ELF-1 (cell line): ENCODE data around the gene ROBO3.
A peak's percentile ranks its signal among the peaks of the same experiment; 100 is the strongest.

Source experiments
- DNase-seq: peaks from one replicate; pipeline ENCODE4 v3.0.0-alpha.2; 2016; ENCODE audit warnings: low read depth, low spot score

The ROBO3 gene

GRCh38 chr11:124891373-124891861 lies 26.2 kb downstream of the ROBO3 start:
- peak; percentile 36 for DNase-seq

DNA sequence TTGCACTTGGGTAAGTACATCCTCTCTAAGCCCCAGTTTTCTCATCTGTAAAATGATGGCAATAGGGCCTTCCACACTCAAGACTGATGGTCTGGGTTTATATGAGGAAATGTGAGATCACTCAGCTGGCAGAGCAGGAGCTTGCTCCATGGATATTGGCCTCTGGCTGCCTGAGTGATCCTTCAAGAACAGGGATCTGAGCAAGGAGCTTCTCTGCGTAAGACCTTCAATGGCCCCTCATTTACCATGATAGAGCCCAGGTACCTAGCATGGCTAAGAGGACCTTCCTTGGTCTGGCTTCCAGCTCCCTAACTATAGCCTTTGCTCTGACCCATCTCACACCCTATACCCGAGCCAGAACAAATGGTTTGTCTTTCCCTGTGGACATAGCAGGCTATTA lies 26.9 kb downstream of the ROBO3 start:
- no peak for DNase-seq

DNA sequence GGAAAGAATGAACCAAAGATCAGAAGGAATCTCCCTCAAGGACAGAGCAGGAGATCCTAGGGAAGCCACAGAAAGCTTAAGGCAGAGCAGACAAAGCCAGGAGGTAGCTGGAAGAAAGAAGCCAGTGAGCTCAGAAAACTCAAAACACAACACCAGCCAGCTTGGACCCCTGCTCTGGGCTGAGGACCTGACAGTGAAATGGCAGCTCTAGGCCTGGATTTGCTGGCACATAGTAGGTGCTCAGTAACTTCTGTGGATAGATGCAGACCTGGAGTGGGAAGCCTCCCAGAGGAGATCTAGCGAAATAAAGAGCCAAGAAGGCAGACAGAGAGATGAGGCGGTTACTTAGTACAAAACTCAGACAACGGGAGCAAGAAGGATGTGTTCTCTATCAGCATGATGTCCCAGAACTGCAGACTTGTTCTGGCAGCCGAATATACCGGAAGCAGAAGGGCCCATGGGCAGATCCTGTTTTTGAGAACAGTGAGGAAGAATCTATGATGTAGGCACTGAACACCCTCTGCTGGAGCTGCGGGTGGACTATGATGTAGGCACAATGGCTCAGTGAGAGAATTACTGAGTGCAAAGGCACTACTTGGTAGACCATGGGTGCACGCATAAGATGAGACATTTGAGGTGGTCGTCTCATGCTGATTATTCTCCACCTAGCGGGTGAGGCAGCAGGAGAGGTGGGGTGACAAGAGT lies 27.7 kb downstream of the ROBO3 start:
- DNase-seq: no peak

- no peak for DNase-seq
Observed at GRCh38 chr11:124893781-124894401, 28.7 kb downstream of the ROBO3 start.

DNA sequence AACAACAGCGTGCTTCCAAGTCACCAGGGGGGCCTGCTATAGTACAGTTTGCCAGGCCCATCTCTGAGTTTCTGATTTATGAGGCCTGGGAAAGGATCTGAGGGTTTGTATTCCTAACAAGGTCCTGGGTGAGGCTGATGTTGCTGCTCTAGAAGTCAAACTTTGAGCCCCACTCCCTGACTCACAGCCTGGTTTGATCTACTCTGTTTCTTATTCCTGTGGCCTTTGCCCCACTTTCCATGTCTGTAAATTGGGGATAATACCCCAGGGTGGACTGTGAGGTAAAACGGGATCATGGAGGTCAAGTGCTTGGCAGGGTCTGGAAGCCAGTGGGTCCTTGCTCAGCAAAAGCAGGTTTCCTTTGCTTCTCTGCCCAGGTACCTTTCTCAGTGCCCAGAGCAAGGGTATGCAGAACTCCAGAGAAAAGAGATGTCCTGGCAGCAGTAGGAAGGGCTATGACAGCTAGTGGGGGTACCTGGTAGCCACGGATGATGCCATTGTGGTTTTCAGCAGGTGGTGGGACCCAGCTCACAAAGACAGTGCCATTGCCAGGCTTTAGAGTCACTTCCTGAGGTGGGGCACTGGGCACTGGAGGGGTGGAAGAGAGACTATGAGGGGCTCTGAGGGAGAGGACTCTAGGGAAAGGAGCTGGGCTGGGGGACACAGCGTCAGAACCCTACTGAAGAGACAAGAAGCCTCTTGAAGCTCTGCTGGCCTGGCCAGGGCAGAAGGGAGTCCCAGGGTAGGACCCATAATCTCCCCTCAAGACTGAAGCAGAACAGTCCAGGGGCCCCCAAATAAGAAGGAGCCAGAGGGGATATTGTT lies 29.6 kb downstream of the ROBO3 start:
- DNase-seq: no peak

DNA sequence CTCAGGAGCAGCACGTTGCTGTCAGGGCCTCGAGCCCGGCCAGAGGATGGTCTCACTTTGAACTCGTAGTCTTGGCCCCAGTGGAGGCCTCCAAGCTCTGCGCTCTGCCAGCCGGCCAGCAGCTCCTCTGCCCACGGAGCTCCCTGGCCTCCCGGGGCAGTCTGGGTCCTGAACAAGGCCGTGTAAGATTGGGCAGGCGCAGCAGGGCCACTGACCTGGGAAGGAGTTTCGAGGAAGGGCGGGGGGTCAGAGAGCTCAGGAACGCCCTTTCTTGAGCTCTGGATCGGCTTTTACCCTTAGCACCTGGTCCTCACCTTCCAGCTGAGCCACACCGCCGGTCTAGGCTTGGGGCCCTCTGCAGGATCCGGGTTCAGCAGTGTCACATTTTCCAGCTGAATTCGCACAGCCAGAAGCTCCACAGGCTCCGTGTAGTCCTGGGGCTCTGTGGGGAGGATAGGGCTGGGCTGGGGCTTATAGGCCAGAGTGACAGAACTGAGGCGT lies 30.3 kb downstream of the ROBO3 start:
- no peak for DNase-seq

- peak; percentile 42 for DNase-seq
Observed at GRCh38 chr11:124896071-124896750, 31.0 kb downstream of the ROBO3 start.

DNA sequence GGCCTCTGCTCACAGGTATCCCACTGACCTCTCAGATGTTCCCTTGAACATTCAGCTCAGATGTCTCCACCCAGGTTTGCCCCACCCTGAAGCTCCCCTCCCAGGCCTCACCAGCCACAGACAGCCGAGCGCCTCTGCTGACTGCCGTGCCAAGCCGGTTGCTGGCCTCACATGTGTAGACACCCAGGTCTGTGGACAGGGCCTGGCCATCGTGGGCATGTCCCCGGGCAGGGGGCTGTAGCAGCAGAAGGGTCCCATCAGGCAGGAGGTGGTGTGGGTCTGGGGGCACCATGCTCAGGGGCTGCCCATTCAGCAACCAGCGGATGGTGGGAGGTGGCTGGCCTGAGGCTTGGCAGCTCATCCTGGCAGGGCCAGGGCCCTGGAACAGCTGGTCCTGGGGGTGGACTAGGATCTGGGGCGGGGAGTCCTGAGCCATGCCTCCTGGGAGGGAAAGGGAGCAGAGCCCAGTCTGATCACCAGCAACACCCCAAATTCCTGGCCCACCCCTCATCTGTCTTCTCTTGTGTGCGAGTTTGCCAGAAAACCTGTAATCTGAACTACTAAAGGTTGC lies 31.7 kb downstream of the ROBO3 start:
- DNase-seq: no peak

- no peak for DNase-seq
Observed at GRCh38 chr11:124897674-124898262, 32.5 kb downstream of the ROBO3 start, which contains the start of gene ROBO4. Gene ROBO4 (minus strand): TSS chr11:124897865. CDS start chr11:124897795, 70 bp downstream.

GRCh38 chr11:124898263-124898680 lies 33.0 kb downstream of the ROBO3 start:
- no peak for DNase-seq

GRCh38 chr11:124898711-124899110 lies 33.5 kb downstream of the ROBO3 start:
- no peak for DNase-seq

DNA sequence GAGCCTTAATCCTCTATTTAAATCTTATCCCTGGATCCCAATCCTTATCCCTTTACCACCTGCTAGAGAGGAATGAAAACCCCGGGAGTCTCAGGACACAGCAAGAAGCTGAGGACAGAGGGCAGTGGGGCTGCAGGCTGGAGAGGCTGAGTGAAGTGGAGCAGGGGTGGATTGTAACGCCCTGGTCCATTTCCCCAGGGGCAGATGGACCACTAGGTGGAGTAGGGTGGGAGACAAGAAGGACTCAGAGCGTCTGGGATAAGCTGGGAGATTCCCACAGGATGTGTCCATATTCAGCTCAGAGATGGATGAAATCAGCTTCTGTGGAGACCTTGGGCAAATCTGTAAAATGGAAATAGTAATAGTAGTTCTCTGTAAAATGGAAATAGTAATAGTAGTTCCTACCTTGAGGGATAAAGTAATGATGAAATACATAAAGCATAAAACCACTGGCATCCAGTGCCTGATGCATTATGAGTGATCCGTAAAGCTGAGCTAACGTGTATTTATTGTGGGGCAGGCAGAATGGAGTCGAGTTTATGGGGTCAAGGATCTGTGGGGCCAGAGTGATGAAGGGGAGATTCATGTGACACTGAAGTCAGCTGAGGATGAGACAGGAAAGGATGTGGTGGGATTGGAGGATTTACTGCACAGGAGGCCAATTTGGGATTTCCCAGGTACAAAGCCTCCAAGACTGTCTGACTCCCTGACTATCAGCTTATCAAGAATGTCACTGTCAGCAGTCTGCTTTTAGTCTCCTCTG lies 34.3 kb downstream of the ROBO3 start:
- DNase-seq: no peak

GRCh38 chr11:124900464-124900863 lies 35.2 kb downstream of the ROBO3 start:
- DNase-seq: peak; percentile 36

- DNase-seq: no peak
Observed at GRCh38 chr11:124902616-124903015, 37.4 kb downstream of the ROBO3 start.

- no peak for DNase-seq
Observed at GRCh38 chr11:124915541-124916369, 50.5 kb downstream of the ROBO3 start.

DNA sequence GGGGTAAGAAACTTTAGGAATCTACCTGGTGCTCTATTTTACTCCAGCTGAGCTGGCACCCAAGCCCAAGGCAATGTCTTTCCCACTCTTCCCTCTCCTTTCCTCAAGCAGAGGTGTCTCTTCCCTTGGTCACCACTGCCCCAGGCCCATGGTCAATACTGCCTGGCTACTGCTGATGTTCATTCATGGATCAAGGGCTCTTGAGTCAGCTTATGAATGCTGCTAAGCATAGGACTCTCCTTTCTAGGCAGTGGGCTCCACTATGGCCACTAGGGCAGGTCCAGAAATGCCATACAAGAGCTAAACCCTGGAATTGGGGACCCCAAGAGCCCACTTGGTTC lies 51.1 kb downstream of the ROBO3 start:
- no peak for DNase-seq

DNA sequence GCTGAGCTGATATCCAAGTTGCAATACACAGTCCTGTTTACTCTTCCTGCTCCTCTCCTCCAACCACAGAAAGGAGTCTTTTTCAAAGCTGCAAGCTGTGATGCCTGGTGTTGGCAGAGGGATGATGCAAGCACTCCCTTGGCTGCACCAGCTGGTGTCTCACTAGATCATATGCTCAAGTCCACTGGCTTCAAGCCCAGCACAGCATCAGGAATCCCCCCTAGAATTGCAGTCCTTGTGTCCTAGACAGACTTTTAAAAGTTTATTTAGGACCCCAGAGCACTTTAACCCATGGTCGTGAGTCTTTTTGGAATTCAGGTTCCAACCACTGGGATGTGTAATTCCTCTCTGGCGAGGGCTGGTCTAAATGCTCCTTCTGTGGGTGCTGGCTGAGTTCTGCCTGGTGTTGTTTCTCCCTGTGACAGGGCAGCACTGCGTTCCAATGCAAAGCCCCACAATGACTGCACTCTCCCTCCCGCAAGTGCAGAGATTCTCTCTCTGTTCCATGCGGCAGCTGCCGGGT lies 51.9 kb downstream of the ROBO3 start:
- DNase-seq: no peak

- no peak for DNase-seq
Observed at GRCh38 chr11:124918950-124919349, 53.7 kb downstream of the ROBO3 start, which contains the start of gene HEPN1. Gene HEPN1 (plus strand): TSS chr11:124919250.

DNA sequence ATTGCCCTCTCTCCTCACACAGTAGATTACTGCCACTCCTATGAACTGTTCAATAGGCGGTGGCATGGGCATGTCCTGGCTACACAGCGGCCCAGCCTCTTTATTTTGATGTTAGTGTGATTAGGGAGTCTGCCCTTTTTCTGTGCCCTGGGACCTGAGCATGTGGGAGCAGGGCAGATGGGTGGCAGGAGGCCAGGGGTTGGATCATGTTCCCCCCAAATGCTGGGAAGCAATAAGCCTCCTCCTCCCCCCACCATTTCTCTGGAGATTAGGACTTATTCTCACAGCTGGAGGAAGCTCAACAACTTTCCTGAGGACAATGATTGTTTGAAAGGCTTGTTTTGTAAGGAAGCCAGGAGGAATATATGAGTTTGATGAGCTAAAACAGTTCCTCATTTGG lies 54.7 kb downstream of the ROBO3 start:
- DNase-seq: no peak
